GM12878 (cell line): ENCODE measurements around the gene ELL2. TPM values are rescaled to one million over a fixed set of nuclear protein-coding genes. Genes with fewer than 3 reads are reported as not detected.

Experiments used
- ATAC-seq: fragments of 200-7000 bp; cut with Tn5 transposase; 3 replicates; pipeline ENCODE4 v1.9.1; 2020; ENCODE audit warnings: mild to moderate bottlenecking, moderate library complexity
- BruUV-seq: library from RNA; stranded (reverse); fragments of 400-500 nt; replicated peaks from 2 replicates; lab custom pipeline; 2021; lab: Mats Ljungman, UMichigan
- CTCF ChIA-PET: fragments of 300-600 bp; sonication (Branson Sonifier 250); formaldehyde crosslinking; extraction: SDS; loops from one replicate; lab custom pipeline; 2021; ENCODE audit warnings: inconsistent platforms; lab: Yijun Ruan, JAX
- POLR2A ChIA-PET: fragments of 350-600 bp; formaldehyde crosslinking; extraction: SDS; loops from one replicate; lab custom pipeline; 2021; ENCODE audit warnings: inconsistent platforms; lab: Charles Lee
- RAD21 ChIA-PET: fragments of 300-600 bp; sonication (Branson Sonifier 250); formaldehyde crosslinking; loops from one replicate; lab custom pipeline; 2023; ENCODE audit warnings: antibody characterized with exemption; ENCODE audit not compliant: unreplicated experiment; lab: Charles Lee
- SMC1A ChIA-PET: fragments of 300-600 bp; sonication (Branson Sonifier 250); formaldehyde crosslinking; loops from one replicate; lab custom pipeline; 2023; ENCODE audit not compliant: unreplicated experiment, uncharacterized antibody; lab: Charles Lee
- DNase-seq: peaks from one replicate; pipeline ENCODE4 v3.0.0-alpha.2; 2011; ENCODE audit warnings: low read depth, low spot score
- FAIRE-seq: peaks from 3 replicates; lab custom pipeline; 2011; peaks lifted over from hg19 to GRCh38; lab: Jason Lieb, UNC
- H2AFZ ChIP-seq: 2 replicates; pipeline ENCODE4 v1.6.0; 2011; ENCODE audit warnings: low read depth, low read length, control low read depth; ENCODE audit not compliant: control insufficient read depth
- H3K27ac ChIP-seq: 2 replicates; pipeline ENCODE4 v1.5.1; 2011; ENCODE audit warnings: control low read depth; ENCODE audit not compliant: control insufficient read depth, insufficient read depth
- H3K27me3 ChIP-seq, 2 experiments: replicated peaks in 1 of 2; 2 replicates each; pipeline versions ENCODE4 v1.6.0 to v1.6.1; 2011; ENCODE audit warnings: low read length in 1 of 2; ENCODE audit not compliant: control insufficient read depth in 2 of 2, insufficient read depth in 2 of 2
- H3K36me3 ChIP-seq, 2 experiments: 2 replicates each; pipeline ENCODE4 v1.5.1; 2011; ENCODE audit warnings: low read length in 1 of 2; ENCODE audit not compliant: control insufficient read depth in 2 of 2, insufficient read depth in 2 of 2
- H3K4me1 ChIP-seq: 2 replicates; pipeline ENCODE4 v1.6.1; 2011; ENCODE audit warnings: mild to moderate bottlenecking, low read length, moderate library complexity, mixed read lengths; ENCODE audit not compliant: control insufficient read depth, insufficient read depth
- H3K4me2 ChIP-seq: 2 replicates; pipeline ENCODE4 v1.6.0; 2011; ENCODE audit warnings: control low read depth; ENCODE audit not compliant: control insufficient read depth, insufficient read depth
- H3K4me3 ChIP-seq: fragments of 200-600 bp; sonication (generic); 2 replicates; pipeline ENCODE4 v1.5.1; 2016
- H3K79me2 ChIP-seq: 2 replicates; pipeline ENCODE4 v1.6.0; 2011; ENCODE audit warnings: low read length; ENCODE audit not compliant: control insufficient read depth, insufficient read depth
- H3K9ac ChIP-seq: 2 replicates; pipeline ENCODE4 v1.8.0; 2011; ENCODE audit warnings: low read length, control low read depth, mixed read lengths; ENCODE audit not compliant: control insufficient read depth, insufficient read depth
- H3K9me3 ChIP-seq: replicated peaks from 3 replicates; pipeline ENCODE4 v1.5.1; 2011; ENCODE audit warnings: mild to moderate bottlenecking, low read length; ENCODE audit not compliant: control insufficient read depth, insufficient read depth
- H4K20me1 ChIP-seq: 2 replicates; pipeline ENCODE4 v1.6.0; 2011; ENCODE audit not compliant: control insufficient read depth, insufficient read depth
- ATF3 ChIP-seq: IDR thresholded peaks from 2 replicates; pipeline ENCODE4 v1.6.1; 2011; ENCODE audit warnings: low read depth, mild to moderate bottlenecking, low read length, moderate library complexity, borderline replicate concordance; ENCODE audit errors: extremely low read depth
- ATF7 ChIP-seq: fragments of 450-650 bp; IDR thresholded peaks from 2 replicates; pipeline ENCODE4 v1.6.1; 2016; ENCODE audit warnings: low read depth, mild to moderate bottlenecking
- BMI1 ChIP-seq: fragments of 450-650 bp; IDR thresholded peaks from 2 replicates; pipeline ENCODE4 v1.6.1; 2016; ENCODE audit warnings: mild to moderate bottlenecking, moderate library complexity, borderline replicate concordance
- CREM ChIP-seq: IDR thresholded peaks from 2 replicates; pipeline ENCODE4 v1.6.1; 2014; ENCODE audit warnings: antibody characterized with exemption, low read depth
- DPF2 ChIP-seq: fragments of 450-650 bp; IDR thresholded peaks from 2 replicates; pipeline ENCODE4 v1.6.1; 2017; ENCODE audit warnings: mild to moderate bottlenecking
- HDGF ChIP-seq: fragments of 450-650 bp; IDR thresholded peaks from 2 replicates; pipeline ENCODE4 v1.6.1; 2016; ENCODE audit warnings: antibody characterized with exemption
- MTA3 ChIP-seq: IDR thresholded peaks from 2 replicates; pipeline ENCODE4 v1.6.1; 2012; ENCODE audit warnings: low read length, inconsistent platforms, borderline replicate concordance
- NFYA ChIP-seq: IDR thresholded peaks from 2 replicates; pipeline ENCODE4 v1.6.1; 2011; ENCODE audit warnings: low read depth, mild to moderate bottlenecking, low read length, improper control_type of control experiment, borderline replicate concordance
- PKNOX1 ChIP-seq: fragments of 450-650 bp; IDR thresholded peaks from 2 replicates; pipeline ENCODE4 v1.6.1; 2016; ENCODE audit warnings: mild to moderate bottlenecking
- SIN3A ChIP-seq: IDR thresholded peaks from 2 replicates; pipeline ENCODE4 v1.6.1; 2012; ENCODE audit warnings: low read depth, low read length, improper control_type of control experiment
- SREBF1 ChIP-seq: IDR thresholded peaks from 2 replicates; pipeline ENCODE4 v1.6.1; 2012; ENCODE audit warnings: mild to moderate bottlenecking, low read length
- ZSCAN29 ChIP-seq: fragments of 450-650 bp; IDR thresholded peaks from 2 replicates; pipeline ENCODE4 v1.6.1; 2017; ENCODE audit warnings: mild to moderate bottlenecking, moderate library complexity
- WGBS: methylation state at CpG from one replicate; pipeline ENCODE4 v1.1.6; 2016; ENCODE audit warnings: low lambda C conversion rate; ENCODE audit not compliant: insufficient replicate concordance, insufficient coverage; ENCODE audit errors: missing lambda C conversion rate; 5-methylcytosine and 5-hydroxymethylcytosine counted together
- in situ Hi-C: fragments of 300-500 bp; cut with MboI; formaldehyde crosslinking; loops from 9 replicates; pipeline ENCODE4 v1.14.3; 2018; ENCODE audit warnings: mixed read lengths
- intact Hi-C: fragments of 100-400 bp; cut with micrococcal nuclease; formaldehyde crosslinking; loops from one replicate; pipeline ENCODE4 v1.14.2; 2022; ENCODE audit not compliant: unreplicated experiment
- polyA plus RNA-seq, 11 experiments: library from polyadenylated mRNA; depleted of rRNA in 4 of 11; unstranded in 6 of 11; stranded (reverse) in 5 of 11; fragments of >200 nt; fragmentation: Nextera tagmentation in 4 of 11; fragmentation: Illumina TruSeq in 1 of 11; extraction: Ambion mirVana in 4 of 11; extraction: Trizol in 1 of 11; gene quantifications; 1 replicate in 1 of 11; 2 replicates in 10 of 11; pipeline versions ENCODE4 v1.2.1 to v1.2.3, GENCODE V29; 2011 to 2016; ENCODE audit warnings: inconsistent platforms in 2 of 11, missing spikeins in 2 of 11, low read depth in 1 of 11
- total RNA-seq, 4 experiments: library from RNA; depleted of rRNA in 3 of 4; stranded (reverse); fragments of >200 nt in 3 of 4; fragmentation: Illumina TruSeq in 1 of 4; extraction: Trizol in 1 of 4; gene quantifications; 2 replicates each; pipeline versions ENCODE4 v1.2.1 to v1.2.3, GENCODE V29; 2013 to 2021
- TF ChIP-seq, protein P1 (sequence below): fragments of 450-650 bp; IDR thresholded peaks from 2 replicates; pipeline ENCODE4 v1.6.1; 2016; ENCODE audit warnings: mild to moderate bottlenecking
- TF ChIP-seq, protein P2 (sequence below): fragments of 450-650 bp; IDR thresholded peaks from 2 replicates; pipeline ENCODE4 v1.6.1; 2017; ENCODE audit warnings: borderline replicate concordance
- TF ChIP-seq, protein P3 (sequence below): IDR thresholded peaks from 2 replicates; pipeline ENCODE4 v1.6.1; 2012; ENCODE audit warnings: low read length, inconsistent platforms
- TF ChIP-seq, protein P4 (sequence below): fragments of 450-650 bp; IDR thresholded peaks from 2 replicates; pipeline ENCODE4 v1.6.1; 2014; ENCODE audit warnings: mild to moderate bottlenecking

Gene ELL2
- total and polyA plus RNA-seq, 10 of the 15 experiments (the other 5 are each of a cell fraction or from before 2014, with no cell fraction given): 24.2 to 91.4 (median 57.4) TPM

DNA sequence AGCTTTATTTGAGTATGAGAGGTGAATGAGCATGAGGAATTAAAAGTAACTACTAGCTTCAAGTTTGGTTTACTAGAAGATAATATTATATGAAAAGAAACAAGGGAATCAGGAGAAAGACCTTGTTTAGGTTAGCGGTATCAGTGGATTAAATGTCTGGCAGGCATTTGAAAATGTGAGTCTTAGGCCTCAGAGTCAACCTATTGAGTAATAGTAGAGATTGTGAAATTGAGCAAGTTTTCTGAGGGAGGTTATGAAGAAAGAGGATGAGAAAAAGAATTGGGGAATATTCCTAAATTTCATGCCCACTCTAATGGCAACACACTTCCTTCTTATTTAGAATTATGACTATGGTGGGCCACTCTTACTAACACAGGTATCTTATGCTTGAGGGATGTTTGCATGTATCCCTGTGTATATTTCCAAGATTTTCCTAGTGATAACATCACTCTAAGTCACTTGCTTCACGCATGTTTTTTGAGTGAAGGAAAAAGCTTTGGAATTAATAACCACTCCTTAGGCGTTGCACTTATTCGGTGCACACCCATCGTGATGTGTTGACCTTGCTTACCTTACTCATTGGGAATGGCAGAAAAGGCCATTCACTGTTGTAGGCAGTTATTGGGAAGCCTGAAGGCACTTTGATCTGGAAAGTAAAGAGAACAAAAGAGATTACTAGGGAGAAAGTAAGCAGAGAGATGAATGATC, 8.2 kb upstream of the ELL2 start:
- in situ Hi-C loops (no loop called here), intact Hi-C loops (loop anchor here (10.0 kb wide), 1 partner anchor 635 kb away; no protein-coding TSS in a partner anchor)
- ATAC-seq (no peak), FAIRE-seq (no peak), DNase-seq (no peak)
- SMC1A ChIA-PET: interaction anchor here (0.6 to 1.0 kb wide), 3 partner anchors 20 to 29 kb away, joined by 3 read pairs; no protein-coding TSS in a partner anchor
- Histone ChIP-seq H3K79me2 (no peaks in the 10 kb centered on the region), H3K4me2 (no peak overlapping the region), H3K9me3 (no peaks in the 10 kb centered on the region; the same call in none of the 3 replicates), H3K36me3 (no peaks in the 10 kb centered on the region), H3K27ac (no peak overlapping the region), H3K4me3 (no peak overlapping the region), H4K20me1 (no peaks in the 10 kb centered on the region), H2AFZ (no peak overlapping the region), H3K27me3 (no peaks in the 10 kb centered on the region), H3K9ac (no peak overlapping the region), H3K4me1 (peaks cover 10% of the 10 kb centered on the region)
- WGBS: 100% methylated on average over 5 of the region's 5 CpGs
- POLR2A ChIA-PET: no interaction called here
- TF ChIP-seq BMI1 (no peak), HDGF (no peak), MTA3 (no peak), ATF3 (no peak), SREBF1 (no peak), DPF2 (no peak), CREM (no peak), SIN3A (no peak), NFYA (no peak), ATF7 (no peak), ZSCAN29 (no peak), PKNOX1 (no peak)
- TF ChIP-seq, protein P1, sequence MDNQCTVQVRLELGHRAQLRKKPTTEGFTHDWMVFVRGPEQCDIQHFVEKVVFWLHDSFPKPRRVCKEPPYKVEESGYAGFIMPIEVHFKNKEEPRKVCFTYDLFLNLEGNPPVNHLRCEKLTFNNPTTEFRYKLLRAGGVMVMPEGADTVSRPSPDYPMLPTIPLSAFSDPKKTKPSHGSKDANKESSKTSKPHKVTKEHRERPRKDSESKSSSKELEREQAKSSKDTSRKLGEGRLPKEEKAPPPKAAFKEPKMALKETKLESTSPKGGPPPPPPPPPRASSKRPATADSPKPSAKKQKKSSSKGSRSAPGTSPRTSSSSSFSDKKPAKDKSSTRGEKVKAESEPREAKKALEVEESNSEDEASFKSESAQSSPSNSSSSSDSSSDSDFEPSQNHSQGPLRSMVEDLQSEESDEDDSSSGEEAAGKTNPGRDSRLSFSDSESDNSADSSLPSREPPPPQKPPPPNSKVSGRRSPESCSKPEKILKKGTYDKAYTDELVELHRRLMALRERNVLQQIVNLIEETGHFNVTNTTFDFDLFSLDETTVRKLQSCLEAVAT: no peak
- TF ChIP-seq, protein P2, sequence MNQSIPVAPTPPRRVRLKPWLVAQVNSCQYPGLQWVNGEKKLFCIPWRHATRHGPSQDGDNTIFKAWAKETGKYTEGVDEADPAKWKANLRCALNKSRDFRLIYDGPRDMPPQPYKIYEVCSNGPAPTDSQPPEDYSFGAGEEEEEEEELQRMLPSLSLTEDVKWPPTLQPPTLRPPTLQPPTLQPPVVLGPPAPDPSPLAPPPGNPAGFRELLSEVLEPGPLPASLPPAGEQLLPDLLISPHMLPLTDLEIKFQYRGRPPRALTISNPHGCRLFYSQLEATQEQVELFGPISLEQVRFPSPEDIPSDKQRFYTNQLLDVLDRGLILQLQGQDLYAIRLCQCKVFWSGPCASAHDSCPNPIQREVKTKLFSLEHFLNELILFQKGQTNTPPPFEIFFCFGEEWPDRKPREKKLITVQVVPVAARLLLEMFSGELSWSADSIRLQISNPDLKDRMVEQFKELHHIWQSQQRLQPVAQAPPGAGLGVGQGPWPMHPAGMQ: no peak
- TF ChIP-seq, protein P3, sequence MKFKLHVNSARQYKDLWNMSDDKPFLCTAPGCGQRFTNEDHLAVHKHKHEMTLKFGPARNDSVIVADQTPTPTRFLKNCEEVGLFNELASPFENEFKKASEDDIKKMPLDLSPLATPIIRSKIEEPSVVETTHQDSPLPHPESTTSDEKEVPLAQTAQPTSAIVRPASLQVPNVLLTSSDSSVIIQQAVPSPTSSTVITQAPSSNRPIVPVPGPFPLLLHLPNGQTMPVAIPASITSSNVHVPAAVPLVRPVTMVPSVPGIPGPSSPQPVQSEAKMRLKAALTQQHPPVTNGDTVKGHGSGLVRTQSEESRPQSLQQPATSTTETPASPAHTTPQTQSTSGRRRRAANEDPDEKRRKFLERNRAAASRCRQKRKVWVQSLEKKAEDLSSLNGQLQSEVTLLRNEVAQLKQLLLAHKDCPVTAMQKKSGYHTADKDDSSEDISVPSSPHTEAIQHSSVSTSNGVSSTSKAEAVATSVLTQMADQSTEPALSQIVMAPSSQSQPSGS: no peak
- TF ChIP-seq, protein P4, sequence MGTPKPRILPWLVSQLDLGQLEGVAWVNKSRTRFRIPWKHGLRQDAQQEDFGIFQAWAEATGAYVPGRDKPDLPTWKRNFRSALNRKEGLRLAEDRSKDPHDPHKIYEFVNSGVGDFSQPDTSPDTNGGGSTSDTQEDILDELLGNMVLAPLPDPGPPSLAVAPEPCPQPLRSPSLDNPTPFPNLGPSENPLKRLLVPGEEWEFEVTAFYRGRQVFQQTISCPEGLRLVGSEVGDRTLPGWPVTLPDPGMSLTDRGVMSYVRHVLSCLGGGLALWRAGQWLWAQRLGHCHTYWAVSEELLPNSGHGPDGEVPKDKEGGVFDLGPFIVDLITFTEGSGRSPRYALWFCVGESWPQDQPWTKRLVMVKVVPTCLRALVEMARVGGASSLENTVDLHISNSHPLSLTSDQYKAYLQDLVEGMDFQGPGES: no peak
- CTCF ChIA-PET: interaction anchor here (1.1 kb wide), 1 partner anchor 366 kb away, joined by 3 read pairs; no protein-coding TSS in a partner anchor
- BruUV-seq: no TSS peak
- RAD21 ChIA-PET: no interaction called here
